RCC 7860 (cell line): ENCODE results near the gene KNTC1.
"Not testable (repeated sequence)": the region's sequence is repeated elsewhere in the genome, so short reads cannot be mapped to it uniquely, and the experiment has no call there.

Experiments
- DNase-seq: peaks from one replicate; pipeline ENCODE4 v3.0.0-alpha.2; 2015; ENCODE audit warnings: low spot score
- FAIRE-seq: peaks from 2 replicates; lab custom pipeline; 2012; peaks lifted over from hg19 to GRCh38; lab: Jason Lieb, UNC

Gene KNTC1

GRCh38 chr12:122506393-122506938, 20.6 kb upstream of the KNTC1 start:
- no peak for DNase-seq
- FAIRE-seq, result no peak

- FAIRE-seq (no peak), DNase-seq (no peak)
Measured at GRCh38 chr12:122508163-122508562, 18.9 kb upstream of the KNTC1 start.

GRCh38 chr12:122513028-122513427, 14.0 kb upstream of the KNTC1 start:
- not testable (repeated sequence) for FAIRE-seq, DNase-seq

- no peak for FAIRE-seq
- DNase-seq, result no peak
Measured at GRCh38 chr12:122513660-122514059, 13.4 kb upstream of the KNTC1 start.

- DNase-seq, result no peak
- no peak for FAIRE-seq
Measured at GRCh38 chr12:122515275-122515674, 11.8 kb upstream of the KNTC1 start.

- DNase-seq (no peak), FAIRE-seq (no peak)
Measured at GRCh38 chr12:122516544-122517361, 10.3 kb upstream of the KNTC1 start.

- DNase-seq, result peak; percentile 95
- peak; percentile 97 for FAIRE-seq
Measured at GRCh38 chr12:122517877-122518276, 9.2 kb upstream of the KNTC1 start.

- FAIRE-seq (no peak), DNase-seq (no peak)
Measured at GRCh38 chr12:122518908-122519307, 8.1 kb upstream of the KNTC1 start.

GRCh38 chr12:122519418-122519817, 7.6 kb upstream of the KNTC1 start:
- DNase-seq (no peak), FAIRE-seq (no peak)

- FAIRE-seq (no peak), DNase-seq (no peak)
Measured at GRCh38 chr12:122520676-122521075, 6.4 kb upstream of the KNTC1 start.

GRCh38 chr12:122523280-122523679, 3.8 kb upstream of the KNTC1 start:
- no peak for DNase-seq
- no peak for FAIRE-seq

GRCh38 chr12:122523846-122524718, 3.0 kb upstream of the KNTC1 start:
- FAIRE-seq (no peak), DNase-seq (no peak)

GRCh38 chr12:122527478-122527944, 462 bp downstream of the KNTC1 start:
- DNase-seq (no peak), FAIRE-seq (no peak)

GRCh38 chr12:122528582-122528981, 1.5 kb downstream of the KNTC1 start:
- no peak for FAIRE-seq
- DNase-seq, result no peak

- DNase-seq (no peak), FAIRE-seq (no peak)
Measured at GRCh38 chr12:122528992-122529391, 1.9 kb downstream of the KNTC1 start.

- DNase-seq (no peak), FAIRE-seq (no peak)
Measured at GRCh38 chr12:122533856-122534255, 6.8 kb downstream of the KNTC1 start.

GRCh38 chr12:122537021-122537420, 10.0 kb downstream of the KNTC1 start:
- DNase-seq (no peak), FAIRE-seq (no peak)

GRCh38 chr12:122538496-122538895, 11.4 kb downstream of the KNTC1 start:
- DNase-seq, result no peak
- no peak for FAIRE-seq

GRCh38 chr12:122544537-122544936, 17.5 kb downstream of the KNTC1 start:
- DNase-seq (no peak), FAIRE-seq (no peak)

- FAIRE-seq (no peak), DNase-seq (no peak)
Measured at GRCh38 chr12:122545855-122546254, 18.8 kb downstream of the KNTC1 start.

- FAIRE-seq (no peak), DNase-seq (no peak)
Measured at GRCh38 chr12:122547330-122547729, 20.3 kb downstream of the KNTC1 start.
